Right lobe of liver (tissue), 4 donors: ENCODE measurements around the gene CFAP92.

Experiments
- POLR2A ChIP-seq: fragments of 450-650 bp; IDR thresholded peaks from one replicate; pipeline ENCODE4 v1.6.1; 2017; ENCODE audit warnings: antibody characterized with exemption, mild to moderate bottlenecking
- TF ChIP-seq, protein P1 (sequence below), 4 donors: fragments of 200-600 bp in 3 of 4; fragments of 450-650 bp in 1 of 4; IDR thresholded peaks; one replicate each; pipeline versions ENCODE4 v1.5.1 to v1.8.0; 2016 to 2022; ENCODE audit warnings: antibody characterized with exemption in 4 of 4, mild to moderate bottlenecking in 2 of 4
- donor health status: DM: no; HTN: no; CAD: no.
- donor health status: DM: no; HTN: no; CAD: no.
- donor health status: DM: no; HTN: yes; CAD: no.

- TF ChIP-seq, protein P1, sequence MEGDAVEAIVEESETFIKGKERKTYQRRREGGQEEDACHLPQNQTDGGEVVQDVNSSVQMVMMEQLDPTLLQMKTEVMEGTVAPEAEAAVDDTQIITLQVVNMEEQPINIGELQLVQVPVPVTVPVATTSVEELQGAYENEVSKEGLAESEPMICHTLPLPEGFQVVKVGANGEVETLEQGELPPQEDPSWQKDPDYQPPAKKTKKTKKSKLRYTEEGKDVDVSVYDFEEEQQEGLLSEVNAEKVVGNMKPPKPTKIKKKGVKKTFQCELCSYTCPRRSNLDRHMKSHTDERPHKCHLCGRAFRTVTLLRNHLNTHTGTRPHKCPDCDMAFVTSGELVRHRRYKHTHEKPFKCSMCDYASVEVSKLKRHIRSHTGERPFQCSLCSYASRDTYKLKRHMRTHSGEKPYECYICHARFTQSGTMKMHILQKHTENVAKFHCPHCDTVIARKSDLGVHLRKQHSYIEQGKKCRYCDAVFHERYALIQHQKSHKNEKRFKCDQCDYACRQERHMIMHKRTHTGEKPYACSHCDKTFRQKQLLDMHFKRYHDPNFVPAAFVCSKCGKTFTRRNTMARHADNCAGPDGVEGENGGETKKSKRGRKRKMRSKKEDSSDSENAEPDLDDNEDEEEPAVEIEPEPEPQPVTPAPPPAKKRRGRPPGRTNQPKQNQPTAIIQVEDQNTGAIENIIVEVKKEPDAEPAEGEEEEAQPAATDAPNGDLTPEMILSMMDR (IDR thresholded peaks at IDR 0.05): no peak
- TF ChIP-seq POLR2A: no peak
These were observed 48.0 kb downstream of the CFAP92 start for GRCh38 chr3:128945878-128946175.
